Gastrocnemius medialis (tissue), 4 donors: ENCODE results near the gene HEPN1. TPM values are rescaled to one million over a fixed set of nuclear protein-coding genes. Genes with fewer than 3 reads are reported as not detected.
A peak's percentile ranks its signal among the peaks of the same experiment; 100 is the strongest.

Source experiments
- ATAC-seq, 2 donors: fragments of 150-250 bp; one replicate each; pipeline ENCODE4 v1.9.1; 2016
- DNase-seq, 2 donors: peaks; one replicate each; pipeline ENCODE4 v3.0.0-alpha.2; 2019
- H3K27ac ChIP-seq, 4 donors: fragments of 200-600 bp; sonication (generic); 1 replicate in 1 of 4; 2 replicates in 3 of 4; pipeline ENCODE4 v1.5.1; 2016 to 2018; ENCODE audit warnings: mild to moderate bottlenecking in 2 of 4, moderate library complexity in 1 of 4
- H3K27me3 ChIP-seq, 3 donors: fragments of 200-600 bp; sonication (generic) in 2 of 3; 1 replicate in 1 of 3; 2 replicates in 2 of 3; pipeline versions ENCODE4 v1.5.1 to v1.6.0; 2016 to 2019; ENCODE audit warnings: mild to moderate bottlenecking in 1 of 3, moderate library complexity in 1 of 3
- H3K36me3 ChIP-seq, 2 donors: fragments of 200-600 bp; sonication (generic) in 1 of 2; one replicate each; pipeline ENCODE4 v1.5.1; 2017 to 2018
- H3K4me1 ChIP-seq, 2 donors: fragments of 200-600 bp; sonication (generic) in 1 of 2; one replicate each; pipeline ENCODE4 v1.5.1; 2016 to 2017; ENCODE audit warnings: mild to moderate bottlenecking in 2 of 2
- H3K4me3 ChIP-seq, 4 donors: fragments of 200-600 bp; sonication (generic) in 3 of 4; 1 replicate in 1 of 4; 2 replicates in 3 of 4; pipeline ENCODE4 v1.5.1; 2016 to 2019; ENCODE audit warnings: mild to moderate bottlenecking in 2 of 4
- H3K9me3 ChIP-seq, 3 donors: fragments of 200-600 bp; sonication (generic) in 2 of 3; 1 replicate in 1 of 3; 2 replicates in 2 of 3; pipeline ENCODE4 v1.5.1; 2016 to 2019
- POLR2A ChIP-seq, 2 donors: fragments of 450-650 bp; IDR thresholded peaks; one replicate each; pipeline ENCODE4 v1.6.1; 2017; ENCODE audit warnings: antibody characterized with exemption in 2 of 2, mild to moderate bottlenecking in 2 of 2, moderate library complexity in 2 of 2
- in situ Hi-C, 4 donors: fragments of 200-750 bp; cut with MboI; loops; one replicate each; pipeline versions ENCODE4 v1.15.0 to v1.8.0; 2017; ENCODE audit warnings: low sequenced_read_pairs in 4 of 4
- intact Hi-C: fragments of 100-400 bp; cut with DNase I; formaldehyde crosslinking; loops from one replicate; pipeline ENCODE4 v1.15.1; 2023; ENCODE audit warnings: low total_unique reads
- total RNA-seq, 4 donors: library from RNA; depleted of rRNA; stranded (reverse); fragments of >200 nt; gene quantifications; one replicate each; pipeline versions ENCODE4 v1.1.0 to v1.2.3, GENCODE V29; 2016
- TF ChIP-seq, protein P1 (sequence below), 5 experiments: fragments of 450-650 bp in 3 of 5; fragments of 200-600 bp in 2 of 5; sonication (generic) in 2 of 5; IDR thresholded peaks in 4 of 5; conservative IDR thresholded peaks in 1 of 5; 1 replicate in 4 of 5; 2 replicates in 1 of 5; pipeline ENCODE4 v1.5.1; 2016 to 2019; ENCODE audit warnings: antibody characterized with exemption in 5 of 5, mild to moderate bottlenecking in 3 of 5, moderate library complexity in 3 of 5

The HEPN1 gene
- total RNA-seq, 4 donors from 2014 or later: not detected

DNA sequence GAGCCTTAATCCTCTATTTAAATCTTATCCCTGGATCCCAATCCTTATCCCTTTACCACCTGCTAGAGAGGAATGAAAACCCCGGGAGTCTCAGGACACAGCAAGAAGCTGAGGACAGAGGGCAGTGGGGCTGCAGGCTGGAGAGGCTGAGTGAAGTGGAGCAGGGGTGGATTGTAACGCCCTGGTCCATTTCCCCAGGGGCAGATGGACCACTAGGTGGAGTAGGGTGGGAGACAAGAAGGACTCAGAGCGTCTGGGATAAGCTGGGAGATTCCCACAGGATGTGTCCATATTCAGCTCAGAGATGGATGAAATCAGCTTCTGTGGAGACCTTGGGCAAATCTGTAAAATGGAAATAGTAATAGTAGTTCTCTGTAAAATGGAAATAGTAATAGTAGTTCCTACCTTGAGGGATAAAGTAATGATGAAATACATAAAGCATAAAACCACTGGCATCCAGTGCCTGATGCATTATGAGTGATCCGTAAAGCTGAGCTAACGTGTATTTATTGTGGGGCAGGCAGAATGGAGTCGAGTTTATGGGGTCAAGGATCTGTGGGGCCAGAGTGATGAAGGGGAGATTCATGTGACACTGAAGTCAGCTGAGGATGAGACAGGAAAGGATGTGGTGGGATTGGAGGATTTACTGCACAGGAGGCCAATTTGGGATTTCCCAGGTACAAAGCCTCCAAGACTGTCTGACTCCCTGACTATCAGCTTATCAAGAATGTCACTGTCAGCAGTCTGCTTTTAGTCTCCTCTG, 19.5 kb upstream of the HEPN1 start:
- intact Hi-C loops: loop anchor here (2.0 kb wide), 1 partner anchor 23 kb away; no protein-coding TSS in a partner anchor
- H3K27me3 ChIP-seq: no peaks in the 10 kb centered on the region
- no peaks in the 10 kb centered on the region for H3K9me3 ChIP-seq
- no peaks in the 10 kb centered on the region for H3K36me3 ChIP-seq
- H3K27ac ChIP-seq: peak overlapping the region; percentile 55 to 80 (median 73)
- DNase-seq: no peak
- no peak overlapping the region for H3K4me3 ChIP-seq
- peaks cover 4 to 17% of the 10 kb centered on the region in 2 donors for H3K4me1 ChIP-seq
- TF ChIP-seq, protein P1, sequence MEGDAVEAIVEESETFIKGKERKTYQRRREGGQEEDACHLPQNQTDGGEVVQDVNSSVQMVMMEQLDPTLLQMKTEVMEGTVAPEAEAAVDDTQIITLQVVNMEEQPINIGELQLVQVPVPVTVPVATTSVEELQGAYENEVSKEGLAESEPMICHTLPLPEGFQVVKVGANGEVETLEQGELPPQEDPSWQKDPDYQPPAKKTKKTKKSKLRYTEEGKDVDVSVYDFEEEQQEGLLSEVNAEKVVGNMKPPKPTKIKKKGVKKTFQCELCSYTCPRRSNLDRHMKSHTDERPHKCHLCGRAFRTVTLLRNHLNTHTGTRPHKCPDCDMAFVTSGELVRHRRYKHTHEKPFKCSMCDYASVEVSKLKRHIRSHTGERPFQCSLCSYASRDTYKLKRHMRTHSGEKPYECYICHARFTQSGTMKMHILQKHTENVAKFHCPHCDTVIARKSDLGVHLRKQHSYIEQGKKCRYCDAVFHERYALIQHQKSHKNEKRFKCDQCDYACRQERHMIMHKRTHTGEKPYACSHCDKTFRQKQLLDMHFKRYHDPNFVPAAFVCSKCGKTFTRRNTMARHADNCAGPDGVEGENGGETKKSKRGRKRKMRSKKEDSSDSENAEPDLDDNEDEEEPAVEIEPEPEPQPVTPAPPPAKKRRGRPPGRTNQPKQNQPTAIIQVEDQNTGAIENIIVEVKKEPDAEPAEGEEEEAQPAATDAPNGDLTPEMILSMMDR (IDR thresholded peaks at IDR 0.05 in 4 of 5, conservative IDR thresholded peaks at IDR 0.05 in 1 of 5): no peak
- no peak for TF ChIP-seq POLR2A (IDR thresholded peaks at IDR 0.05)
- ATAC-seq: no peak
- in situ Hi-C loops: no loop called here

DNA sequence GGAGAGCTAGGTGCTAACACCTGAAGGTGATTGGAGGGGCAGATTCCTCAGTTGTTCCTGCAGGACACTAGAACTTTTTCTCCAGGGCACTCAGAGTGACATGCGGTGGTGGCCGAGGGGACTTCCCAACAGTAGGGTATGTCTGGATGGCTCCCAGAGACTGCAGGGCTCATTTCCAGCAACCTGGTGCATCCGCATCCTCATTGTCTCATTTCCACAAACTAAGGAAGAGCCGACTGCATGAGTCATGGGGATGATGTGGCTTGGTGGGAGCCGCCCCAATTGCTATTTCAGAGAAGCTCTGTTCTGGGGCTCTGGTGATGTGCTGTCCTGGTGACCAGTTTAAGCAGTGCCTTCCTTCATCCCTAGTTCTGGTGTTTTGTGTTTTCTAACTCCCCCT, 18.6 kb upstream of the HEPN1 start:
- no peak overlapping the region for H3K4me3 ChIP-seq
- H3K9me3 ChIP-seq: no peaks in the 10 kb centered on the region
- peak; percentile 16 to 48 for ATAC-seq
- DNase-seq: no peak
- in situ Hi-C loops: no loop called here
- H3K27me3 ChIP-seq: no peaks in the 10 kb centered on the region
- H3K4me1 ChIP-seq: peaks cover 4 to 17% of the 10 kb centered on the region in 2 donors
- H3K36me3 ChIP-seq: no peaks in the 10 kb centered on the region
- peak overlapping the region; percentile 14 to 80 (median 73) for H3K27ac ChIP-seq
- TF ChIP-seq, protein P1 (IDR thresholded peaks at IDR 0.05 in 4 of 5, conservative IDR thresholded peaks at IDR 0.05 in 1 of 5): no peak
- TF ChIP-seq POLR2A (IDR thresholded peaks at IDR 0.05): no peak
- intact Hi-C loops: no loop called here

DNA sequence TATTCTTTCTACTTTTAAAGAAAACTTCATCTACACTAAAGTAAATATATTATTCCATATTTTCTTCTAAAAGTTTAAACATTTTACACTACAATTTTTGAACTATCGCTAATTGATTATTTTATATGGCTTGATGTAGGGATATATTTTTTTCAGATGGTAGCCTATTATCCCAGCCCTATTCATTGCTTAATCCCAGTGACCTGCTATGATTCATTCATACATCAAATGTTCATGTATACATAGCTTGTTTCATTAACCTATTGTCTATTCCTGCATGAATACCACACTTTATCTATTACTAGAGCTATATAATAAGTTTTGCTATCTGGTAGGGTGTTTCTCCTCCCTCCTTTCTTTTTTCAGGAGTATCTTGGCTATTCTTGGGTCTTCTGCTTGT, 16.4 kb upstream of the HEPN1 start:
- H3K36me3 ChIP-seq: no peaks in the 10 kb centered on the region
- ATAC-seq (no peak), DNase-seq (no peak)
- no peak for TF ChIP-seq POLR2A (IDR thresholded peaks at IDR 0.05)
- TF ChIP-seq, protein P1 (IDR thresholded peaks at IDR 0.05 in 4 of 5, conservative IDR thresholded peaks at IDR 0.05 in 1 of 5): no peak
- H3K9me3 ChIP-seq: no peaks in the 10 kb centered on the region
- intact Hi-C loops: no loop called here
- H3K27me3 ChIP-seq: no peaks in the 10 kb centered on the region
- no peak overlapping the region for H3K4me3 ChIP-seq
- peaks cover 4 to 17% of the 10 kb centered on the region in 2 donors for H3K4me1 ChIP-seq
- H3K27ac ChIP-seq: no peak overlapping the region
- in situ Hi-C loops: no loop called here

DNA sequence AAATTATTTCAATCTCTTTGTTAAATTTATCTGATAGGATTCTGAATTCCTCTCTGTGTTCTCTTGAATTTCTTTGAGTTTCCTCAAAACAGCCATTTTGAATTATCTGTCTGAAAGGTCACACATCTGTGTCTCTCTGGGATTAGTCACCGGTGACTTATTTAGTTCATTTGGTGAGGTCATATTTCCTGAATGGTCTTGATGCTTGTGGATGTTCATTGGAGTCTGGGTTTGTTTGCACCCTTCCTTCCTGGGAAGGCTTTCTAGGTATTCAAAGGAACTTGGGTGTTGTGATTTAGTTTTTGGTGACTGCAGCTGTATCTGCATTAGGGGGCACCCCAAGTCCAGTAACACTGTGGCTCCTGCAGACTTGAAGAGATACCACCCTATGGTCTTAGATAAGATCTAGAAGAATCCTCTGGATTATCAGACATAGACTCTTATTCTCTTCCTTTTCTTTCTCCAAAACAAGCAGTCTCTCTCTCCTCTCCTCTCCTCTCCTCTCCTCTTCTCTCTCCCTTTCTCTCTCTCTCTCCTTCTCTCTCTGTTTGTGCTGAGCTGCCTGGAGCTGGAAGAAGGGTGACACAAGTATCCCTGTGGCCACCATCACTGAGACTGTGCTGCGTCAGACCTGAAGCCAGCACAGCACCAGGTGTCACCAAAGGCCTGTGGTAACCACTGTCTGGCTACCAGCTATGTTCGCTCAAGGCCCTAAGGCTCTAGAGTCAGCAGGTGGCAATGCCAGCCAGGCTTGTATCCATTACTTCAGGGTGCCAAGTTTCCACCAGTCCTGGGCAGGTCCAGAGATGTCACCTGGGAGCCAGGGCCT, 3.3 kb upstream of the HEPN1 start:
- DNase-seq (no peak), ATAC-seq (no peak)
- H3K9me3 ChIP-seq: no peaks in the 10 kb centered on the region
- H3K27ac ChIP-seq: no peak overlapping the region
- intact Hi-C loops (no loop called here), in situ Hi-C loops (no loop called here)
- no peaks in the 10 kb centered on the region for H3K36me3 ChIP-seq
- no peak overlapping the region for H3K4me3 ChIP-seq
- H3K27me3 ChIP-seq: peaks cover 0 to 1% (median 0%) of the 10 kb centered on the region in 3 donors
- TF ChIP-seq, protein P1 (IDR thresholded peaks at IDR 0.05 in 4 of 5, conservative IDR thresholded peaks at IDR 0.05 in 1 of 5): no peak
- TF ChIP-seq POLR2A (IDR thresholded peaks at IDR 0.05): no peak
- H3K4me1 ChIP-seq: no peaks in the 10 kb centered on the region
